Measurements from ENCODE around the gene KCNV2.

DNA sequence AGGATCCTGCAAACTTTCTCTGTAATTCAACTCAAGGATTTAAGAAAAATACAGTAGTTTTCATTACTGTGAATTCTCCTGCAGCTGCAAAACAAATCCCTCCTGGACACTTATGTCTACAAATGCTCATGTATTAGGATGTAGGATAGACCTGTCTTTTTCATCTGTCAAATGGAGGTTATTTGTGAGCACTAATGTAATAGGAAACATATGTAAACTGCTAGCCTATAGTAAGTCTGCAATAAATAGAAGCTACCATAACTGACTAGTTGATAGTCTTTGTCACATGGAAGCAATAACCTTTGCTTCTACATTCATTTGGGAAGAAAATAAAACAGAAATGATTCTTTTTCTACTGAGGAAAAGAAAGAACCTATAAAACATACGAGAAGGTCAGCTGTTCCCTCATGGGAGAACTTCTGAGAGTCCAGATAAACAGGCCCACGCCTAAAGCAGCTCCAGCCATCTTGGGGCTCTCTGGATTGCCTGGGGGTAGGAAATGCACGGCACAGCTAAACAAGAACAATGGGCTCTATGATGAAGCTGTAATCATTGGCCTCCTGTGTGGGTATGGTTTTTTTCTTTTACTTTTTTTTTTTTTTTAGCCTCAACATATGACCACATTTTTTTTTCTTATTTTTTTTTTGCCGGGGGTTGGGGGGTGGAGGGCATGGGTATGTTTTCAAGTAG, 6.2 kb downstream of the KCNV2 start:
- TF ChIP-seq, protein P1, sequence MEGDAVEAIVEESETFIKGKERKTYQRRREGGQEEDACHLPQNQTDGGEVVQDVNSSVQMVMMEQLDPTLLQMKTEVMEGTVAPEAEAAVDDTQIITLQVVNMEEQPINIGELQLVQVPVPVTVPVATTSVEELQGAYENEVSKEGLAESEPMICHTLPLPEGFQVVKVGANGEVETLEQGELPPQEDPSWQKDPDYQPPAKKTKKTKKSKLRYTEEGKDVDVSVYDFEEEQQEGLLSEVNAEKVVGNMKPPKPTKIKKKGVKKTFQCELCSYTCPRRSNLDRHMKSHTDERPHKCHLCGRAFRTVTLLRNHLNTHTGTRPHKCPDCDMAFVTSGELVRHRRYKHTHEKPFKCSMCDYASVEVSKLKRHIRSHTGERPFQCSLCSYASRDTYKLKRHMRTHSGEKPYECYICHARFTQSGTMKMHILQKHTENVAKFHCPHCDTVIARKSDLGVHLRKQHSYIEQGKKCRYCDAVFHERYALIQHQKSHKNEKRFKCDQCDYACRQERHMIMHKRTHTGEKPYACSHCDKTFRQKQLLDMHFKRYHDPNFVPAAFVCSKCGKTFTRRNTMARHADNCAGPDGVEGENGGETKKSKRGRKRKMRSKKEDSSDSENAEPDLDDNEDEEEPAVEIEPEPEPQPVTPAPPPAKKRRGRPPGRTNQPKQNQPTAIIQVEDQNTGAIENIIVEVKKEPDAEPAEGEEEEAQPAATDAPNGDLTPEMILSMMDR (IDR thresholded peaks at IDR 0.05): no peak
- no peak for TF ChIP-seq EZH2 (IDR thresholded peaks at IDR 0.05)
- no peak for TF ChIP-seq EZH2phosphoT487 (IDR thresholded peaks at IDR 0.05)
